Measurements from ENCODE around the gene B3GNT9. TPM values are rescaled to one million over a fixed set of nuclear protein-coding genes. Genes with fewer than 3 reads are reported as not detected.

The B3GNT9 gene
- total and polyA plus RNA-seq, 2 of the 8 experiments (the other 6 are each of a cell fraction or from before 2014, with no cell fraction given): 3.5 to 9.0 TPM

- peaks cover 6% of the 10 kb centered on the region; the same call in 1 of the 2 replicates for H3K23me2 ChIP-seq (ENCODE audit: low read depth, low read length)
Observed at GRCh38 chr16:67200491-67200890, 49.7 kb upstream of the B3GNT9 start.

More at GRCh38 chr16:67200491-67200890, 49.7 kb upstream of the B3GNT9 start:
- no peak for TF ChIP-seq BACH1 (IDR thresholded peaks at IDR 0.05; ENCODE audit: low read length)
- peak overlapping the region; percentile 61 to 99; a peak in 2 of 4 replicates for H3K4me2 ChIP-seq (ENCODE audit: insufficient read depth in 1 of 2, low read depth in 2 of 2, low read length in 2 of 2)
- H2BK20ac ChIP-seq (ENCODE audit: low read length): no peak overlapping the region
- H2AFZ ChIP-seq (ENCODE audit: low read length): no peak overlapping the region
- no peaks in the 10 kb centered on the region for H3K79me1 ChIP-seq (ENCODE audit: low read depth, low read length)
- 0 out of 2 replicates have a peak overlapping the region, but pooled peaks have one; percentile 3 for H2BK12ac ChIP-seq (ENCODE audit: low read depth, low read length)
- peaks cover 13 to 25% (median 24%) of the 10 kb centered on the region in 4 experiments for H3K36me3 ChIP-seq (ENCODE audit: control insufficient read depth in 2 of 4, insufficient read depth in 4 of 4, low read length in 3 of 4)
- WGBS, 2 experiments (ENCODE audit: extremely low coverage in 1 of 2, insufficient coverage in 1 of 2, insufficient read length in 1 of 2, insufficient replicate concordance in 2 of 2, low coverage in 1 of 2, low lambda C conversion rate in 2 of 2, missing lambda C conversion rate in 1 of 2): 88% methylated on average over 8 of the region's 8 CpGs; no CpG with 5 or more reads in 1 of the 2 experiments
- ChIA-PET POLR2A (ENCODE audit: partially characterized antibody) (interaction anchor here (0.6 to 2.0 kb wide), 5 partner anchors 9 to 75 kb away, joined by 3 to 7 read pairs (median 3); partner anchors contain the start of gene TMEM208), CTCF (ENCODE audit: partially characterized antibody) (interaction anchor here (0.7 to 8.7 kb wide), 20 partner anchors 9 to 249 kb away, joined by 3 to 111 read pairs (median 3); partner anchors contain the start of genes EXOC3L1, MATCAP1 and NOL3)
- no peak overlapping the region for H2BK5ac ChIP-seq (ENCODE audit: low read depth, low read length)
- peak overlapping the region; percentile 48; the same call in 1 of the 2 replicates for H2AK5ac ChIP-seq (ENCODE audit: low read depth, low read length)
- no peak overlapping the region for H4K91ac ChIP-seq (replicated peaks; ENCODE audit: insufficient read length, low read length)
- H3K4me1 ChIP-seq (replicated peaks in 1 of 4; ENCODE audit: control insufficient read depth in 3 of 4, insufficient read depth in 4 of 4, low read length in 3 of 4): peaks cover 0 to 12% (median 8%) of the 10 kb centered on the region in 4 experiments; a peak in 4 of 7 replicates
- no peak overlapping the region for H3K4ac ChIP-seq (replicated peaks; ENCODE audit: insufficient read length, low read depth, low read length)
- peak overlapping the region; percentile 19; the same call in 1 of the 2 replicates for H4K8ac ChIP-seq (ENCODE audit: extremely low read depth, insufficient read depth, low read length)
- peaks cover 1 to 14% of the 10 kb centered on the region in 2 experiments for H4K20me1 ChIP-seq (replicated peaks in 1 of 2; ENCODE audit: control insufficient read depth in 1 of 2, insufficient read depth in 2 of 2, low read length in 2 of 2)
- DNase-seq (ENCODE audit: low read depth in 1 of 2, low spot score in 2 of 2) (no peak), FAIRE-seq (no peak)
- no peak overlapping the region for H3K23ac ChIP-seq (ENCODE audit: insufficient read length)
- H3K79me2 ChIP-seq (ENCODE audit: control insufficient read depth in 1 of 2, insufficient read depth in 2 of 2, low read length in 2 of 2): no peaks in the 10 kb centered on the region
- no peak overlapping the region for H3K56ac ChIP-seq (replicated peaks; ENCODE audit: insufficient read length, low read depth, low read length)
- no peaks in the 10 kb centered on the region for H3K9me3 ChIP-seq (ENCODE audit: insufficient read depth in 2 of 2, low read depth in 1 of 2, low read length in 1 of 2)
- H2BK15ac ChIP-seq (ENCODE audit: low read length): 0 out of 2 replicates have a peak overlapping the region, but pooled peaks have one; percentile 61
- H3K27ac ChIP-seq (ENCODE audit: low read depth, low read length): no peak overlapping the region
- H4K5ac ChIP-seq (ENCODE audit: insufficient read length, low read depth, low read length): no peak overlapping the region
- no peak overlapping the region for H2BK120ac ChIP-seq (replicated peaks; ENCODE audit: low read depth, low read length)
- H3K9ac ChIP-seq (replicated peaks in 1 of 4; ENCODE audit: extremely low read depth in 1 of 4, low read depth in 3 of 4, low read length in 3 of 4): no peak overlapping the region
- H3K18ac ChIP-seq (ENCODE audit: extremely low read depth, low read length): peak overlapping the region; percentile 48; the same call in 1 of the 2 replicates
- no peak overlapping the region for H3K14ac ChIP-seq (ENCODE audit: insufficient read length)
- H3K27me3 ChIP-seq (replicated peaks in 1 of 4; ENCODE audit: control insufficient read depth in 3 of 4, extremely low read depth in 1 of 4, insufficient read depth in 3 of 4, low read length in 3 of 4): no peaks in the 10 kb centered on the region
- H3K4me3 ChIP-seq (ENCODE audit: extremely low read depth in 1 of 4, insufficient read depth in 2 of 4, low read depth in 3 of 4, low read length in 4 of 4): peak overlapping the region in 2 of 4 experiments; percentile 9 to 75; a peak in 2 of 8 replicates
